HL-60 (cell line): ENCODE results near the gene FBXO47.

Experiments
- POLR2AphosphoS5 ChIP-seq: IDR thresholded peaks from 2 replicates; pipeline ENCODE4 v1.6.1; 2012; ENCODE audit warnings: low read depth
- REST ChIP-seq: IDR thresholded peaks from 2 replicates; pipeline ENCODE4 v1.6.1; 2012; ENCODE audit warnings: low read depth; ENCODE audit not compliant: insufficient replicate concordance
- TF ChIP-seq, protein P1 (sequence below): IDR thresholded peaks from one replicate; pipeline ENCODE4 v1.5.1; 2011; ENCODE audit warnings: low read length, control low read depth, inconsistent platforms; ENCODE audit not compliant: insufficient read depth

DNA sequence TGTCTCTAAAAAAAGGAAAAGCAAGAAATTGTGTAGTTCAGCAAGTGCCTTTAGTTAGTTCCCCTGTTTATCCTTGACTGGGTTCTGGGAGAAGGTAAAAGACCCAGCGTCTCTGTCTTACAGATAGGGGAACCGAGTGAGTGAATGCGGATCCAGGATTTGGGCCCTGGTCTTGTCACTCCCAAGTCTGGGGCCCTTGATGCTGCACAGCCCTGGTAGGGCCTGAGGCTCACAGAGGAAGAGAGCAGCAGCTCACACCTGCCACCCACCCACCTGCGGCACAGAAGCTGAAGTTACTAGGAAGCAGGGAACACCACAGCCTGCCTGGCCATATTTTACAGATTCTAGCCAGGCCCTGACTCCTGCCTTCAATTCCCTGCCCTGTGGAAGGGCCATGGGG lies 75.1 kb downstream of the FBXO47 start:
- TF ChIP-seq, protein P1, sequence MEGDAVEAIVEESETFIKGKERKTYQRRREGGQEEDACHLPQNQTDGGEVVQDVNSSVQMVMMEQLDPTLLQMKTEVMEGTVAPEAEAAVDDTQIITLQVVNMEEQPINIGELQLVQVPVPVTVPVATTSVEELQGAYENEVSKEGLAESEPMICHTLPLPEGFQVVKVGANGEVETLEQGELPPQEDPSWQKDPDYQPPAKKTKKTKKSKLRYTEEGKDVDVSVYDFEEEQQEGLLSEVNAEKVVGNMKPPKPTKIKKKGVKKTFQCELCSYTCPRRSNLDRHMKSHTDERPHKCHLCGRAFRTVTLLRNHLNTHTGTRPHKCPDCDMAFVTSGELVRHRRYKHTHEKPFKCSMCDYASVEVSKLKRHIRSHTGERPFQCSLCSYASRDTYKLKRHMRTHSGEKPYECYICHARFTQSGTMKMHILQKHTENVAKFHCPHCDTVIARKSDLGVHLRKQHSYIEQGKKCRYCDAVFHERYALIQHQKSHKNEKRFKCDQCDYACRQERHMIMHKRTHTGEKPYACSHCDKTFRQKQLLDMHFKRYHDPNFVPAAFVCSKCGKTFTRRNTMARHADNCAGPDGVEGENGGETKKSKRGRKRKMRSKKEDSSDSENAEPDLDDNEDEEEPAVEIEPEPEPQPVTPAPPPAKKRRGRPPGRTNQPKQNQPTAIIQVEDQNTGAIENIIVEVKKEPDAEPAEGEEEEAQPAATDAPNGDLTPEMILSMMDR = no peak
- TF ChIP-seq POLR2AphosphoS5 = no peak
- no peak for TF ChIP-seq REST
